ENCODE measurements around the gene FARP2. TPM values are rescaled to one million over a fixed set of nuclear protein-coding genes. Genes with fewer than 3 reads are reported as not detected.

FARP2 gene
- total and polyA plus RNA-seq, 2 of the 13 experiments (the other 11 are each of a cell fraction or from before 2014, with no cell fraction given): 28.0 to 45.4 TPM

DNA sequence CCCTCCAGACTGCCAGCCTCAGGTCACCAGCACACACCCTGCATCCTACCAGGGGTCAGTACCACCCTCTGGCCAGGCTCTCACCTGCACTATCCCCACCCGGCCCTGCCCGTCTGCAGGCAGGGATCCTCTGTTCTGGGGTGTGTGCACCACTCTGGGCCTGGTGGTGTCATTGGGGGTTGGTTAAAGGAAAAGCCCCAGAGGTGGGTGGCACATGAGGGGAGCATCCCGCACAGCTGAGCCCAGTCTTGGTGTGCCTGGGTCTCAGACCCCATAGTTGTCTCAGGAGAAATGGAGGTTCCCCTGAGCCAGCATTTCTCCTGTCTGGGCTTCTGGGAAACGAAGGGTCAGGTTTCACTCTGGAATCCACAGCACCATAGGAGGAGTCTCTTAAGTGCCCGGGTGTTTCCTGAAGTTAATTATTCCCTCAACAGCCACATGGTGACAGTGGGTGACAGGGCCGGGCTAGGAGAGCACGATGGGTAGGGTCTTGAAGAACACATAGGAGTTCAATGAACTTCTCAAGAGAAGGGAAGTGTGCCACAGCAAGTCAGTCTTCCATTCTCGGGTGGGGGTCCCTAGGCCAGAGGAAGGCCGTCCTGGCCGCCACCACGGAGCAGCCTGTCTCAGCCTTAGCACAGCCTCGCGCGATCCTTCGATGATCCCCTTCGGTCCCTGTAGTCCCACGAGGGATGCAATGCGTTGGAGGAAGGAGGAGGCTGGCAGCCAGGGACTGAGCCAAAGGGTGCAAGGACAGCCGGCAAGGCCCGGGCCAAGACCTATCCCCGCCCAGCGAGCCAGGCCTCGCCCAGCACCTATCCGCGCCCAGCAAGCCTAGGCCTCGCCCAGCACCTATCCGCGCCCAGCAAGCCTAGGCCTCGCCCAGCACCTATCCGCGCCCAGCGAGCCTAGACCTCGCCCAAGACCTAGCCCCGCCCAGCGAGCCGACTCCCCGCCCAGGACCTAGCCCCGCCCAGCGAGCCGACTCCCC is 1.1 kb upstream of the FARP2 start (continued):
- TF ChIP-seq, protein P1, sequence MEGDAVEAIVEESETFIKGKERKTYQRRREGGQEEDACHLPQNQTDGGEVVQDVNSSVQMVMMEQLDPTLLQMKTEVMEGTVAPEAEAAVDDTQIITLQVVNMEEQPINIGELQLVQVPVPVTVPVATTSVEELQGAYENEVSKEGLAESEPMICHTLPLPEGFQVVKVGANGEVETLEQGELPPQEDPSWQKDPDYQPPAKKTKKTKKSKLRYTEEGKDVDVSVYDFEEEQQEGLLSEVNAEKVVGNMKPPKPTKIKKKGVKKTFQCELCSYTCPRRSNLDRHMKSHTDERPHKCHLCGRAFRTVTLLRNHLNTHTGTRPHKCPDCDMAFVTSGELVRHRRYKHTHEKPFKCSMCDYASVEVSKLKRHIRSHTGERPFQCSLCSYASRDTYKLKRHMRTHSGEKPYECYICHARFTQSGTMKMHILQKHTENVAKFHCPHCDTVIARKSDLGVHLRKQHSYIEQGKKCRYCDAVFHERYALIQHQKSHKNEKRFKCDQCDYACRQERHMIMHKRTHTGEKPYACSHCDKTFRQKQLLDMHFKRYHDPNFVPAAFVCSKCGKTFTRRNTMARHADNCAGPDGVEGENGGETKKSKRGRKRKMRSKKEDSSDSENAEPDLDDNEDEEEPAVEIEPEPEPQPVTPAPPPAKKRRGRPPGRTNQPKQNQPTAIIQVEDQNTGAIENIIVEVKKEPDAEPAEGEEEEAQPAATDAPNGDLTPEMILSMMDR (CRISPR knock-in tag; IDR thresholded peaks at IDR 0.05): no peak
- TF ChIP-seq GATAD1 (CRISPR knock-in tag; IDR thresholded peaks at IDR 0.05) (0 out of 2 replicates have a peak, but pooled peaks have one; percentile 24), THYN1 (CRISPR knock-in tag; IDR thresholded peaks at IDR 0.05; ENCODE audit: borderline replicate concordance, low read depth) (no peak), ZNF572 (CRISPR knock-in tag; IDR thresholded peaks at IDR 0.05) (no peak), ZNF839 (CRISPR knock-in tag; IDR thresholded peaks at IDR 0.05; ENCODE audit: borderline replicate concordance) (no peak), KMT2A (CRISPR knock-in tag; IDR thresholded peaks at IDR 0.05) (no peak), ZNF678 (CRISPR knock-in tag; IDR thresholded peaks at IDR 0.05) (no peak), MED1 (CRISPR knock-in tag; IDR thresholded peaks at IDR 0.05) (peak; percentile 46), RFXANK (CRISPR knock-in tag; IDR thresholded peaks at IDR 0.05) (no peak), SMARCE1 (IDR thresholded peaks at IDR 0.05; ENCODE audit: borderline replicate concordance) (no peak), SAFB2 (CRISPR knock-in tag; IDR thresholded peaks at IDR 0.05; ENCODE audit: borderline replicate concordance, low read depth) (peak; percentile 84; the same call in 1 of the 2 replicates), NFKBIZ (CRISPR knock-in tag; IDR thresholded peaks at IDR 0.05) (peak; percentile 32; the same call in 1 of the 2 replicates), ZNF430 (CRISPR knock-in tag; IDR thresholded peaks at IDR 0.05) (peak; percentile 68; the same call in 1 of the 2 replicates)
- TF ChIP-seq, protein P2, sequence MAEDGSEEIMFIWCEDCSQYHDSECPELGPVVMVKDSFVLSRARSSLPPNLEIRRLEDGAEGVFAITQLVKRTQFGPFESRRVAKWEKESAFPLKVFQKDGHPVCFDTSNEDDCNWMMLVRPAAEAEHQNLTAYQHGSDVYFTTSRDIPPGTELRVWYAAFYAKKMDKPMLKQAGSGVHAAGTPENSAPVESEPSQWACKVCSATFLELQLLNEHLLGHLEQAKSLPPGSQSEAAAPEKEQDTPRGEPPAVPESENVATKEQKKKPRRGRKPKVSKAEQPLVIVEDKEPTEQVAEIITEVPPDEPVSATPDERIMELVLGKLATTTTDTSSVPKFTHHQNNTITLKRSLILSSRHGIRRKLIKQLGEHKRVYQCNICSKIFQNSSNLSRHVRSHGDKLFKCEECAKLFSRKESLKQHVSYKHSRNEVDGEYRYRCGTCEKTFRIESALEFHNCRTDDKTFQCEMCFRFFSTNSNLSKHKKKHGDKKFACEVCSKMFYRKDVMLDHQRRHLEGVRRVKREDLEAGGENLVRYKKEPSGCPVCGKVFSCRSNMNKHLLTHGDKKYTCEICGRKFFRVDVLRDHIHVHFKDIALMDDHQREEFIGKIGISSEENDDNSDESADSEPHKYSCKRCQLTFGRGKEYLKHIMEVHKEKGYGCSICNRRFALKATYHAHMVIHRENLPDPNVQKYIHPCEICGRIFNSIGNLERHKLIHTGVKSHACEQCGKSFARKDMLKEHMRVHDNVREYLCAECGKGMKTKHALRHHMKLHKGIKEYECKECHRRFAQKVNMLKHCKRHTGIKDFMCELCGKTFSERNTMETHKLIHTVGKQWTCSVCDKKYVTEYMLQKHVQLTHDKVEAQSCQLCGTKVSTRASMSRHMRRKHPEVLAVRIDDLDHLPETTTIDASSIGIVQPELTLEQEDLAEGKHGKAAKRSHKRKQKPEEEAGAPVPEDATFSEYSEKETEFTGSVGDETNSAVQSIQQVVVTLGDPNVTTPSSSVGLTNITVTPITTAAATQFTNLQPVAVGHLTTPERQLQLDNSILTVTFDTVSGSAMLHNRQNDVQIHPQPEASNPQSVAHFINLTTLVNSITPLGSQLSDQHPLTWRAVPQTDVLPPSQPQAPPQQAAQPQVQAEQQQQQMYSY (CRISPR knock-in tag; IDR thresholded peaks at IDR 0.05): no peak
- TF ChIP-seq, protein P3, sequence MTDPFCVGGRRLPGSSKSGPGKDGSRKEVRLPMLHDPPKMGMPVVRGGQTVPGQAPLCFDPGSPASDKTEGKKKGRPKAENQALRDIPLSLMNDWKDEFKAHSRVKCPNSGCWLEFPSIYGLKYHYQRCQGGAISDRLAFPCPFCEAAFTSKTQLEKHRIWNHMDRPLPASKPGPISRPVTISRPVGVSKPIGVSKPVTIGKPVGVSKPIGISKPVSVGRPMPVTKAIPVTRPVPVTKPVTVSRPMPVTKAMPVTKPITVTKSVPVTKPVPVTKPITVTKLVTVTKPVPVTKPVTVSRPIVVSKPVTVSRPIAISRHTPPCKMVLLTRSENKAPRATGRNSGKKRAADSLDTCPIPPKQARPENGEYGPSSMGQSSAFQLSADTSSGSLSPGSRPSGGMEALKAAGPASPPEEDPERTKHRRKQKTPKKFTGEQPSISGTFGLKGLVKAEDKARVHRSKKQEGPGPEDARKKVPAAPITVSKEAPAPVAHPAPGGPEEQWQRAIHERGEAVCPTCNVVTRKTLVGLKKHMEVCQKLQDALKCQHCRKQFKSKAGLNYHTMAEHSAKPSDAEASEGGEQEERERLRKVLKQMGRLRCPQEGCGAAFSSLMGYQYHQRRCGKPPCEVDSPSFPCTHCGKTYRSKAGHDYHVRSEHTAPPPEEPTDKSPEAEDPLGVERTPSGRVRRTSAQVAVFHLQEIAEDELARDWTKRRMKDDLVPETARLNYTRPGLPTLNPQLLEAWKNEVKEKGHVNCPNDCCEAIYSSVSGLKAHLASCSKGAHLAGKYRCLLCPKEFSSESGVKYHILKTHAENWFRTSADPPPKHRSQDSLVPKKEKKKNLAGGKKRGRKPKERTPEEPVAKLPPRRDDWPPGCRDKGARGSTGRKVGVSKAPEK (CRISPR knock-in tag; IDR thresholded peaks at IDR 0.05; ENCODE audit: borderline replicate concordance): 0 out of 2 replicates have a peak, but pooled peaks have one; percentile 71
- TF ChIP-seq, protein P4, sequence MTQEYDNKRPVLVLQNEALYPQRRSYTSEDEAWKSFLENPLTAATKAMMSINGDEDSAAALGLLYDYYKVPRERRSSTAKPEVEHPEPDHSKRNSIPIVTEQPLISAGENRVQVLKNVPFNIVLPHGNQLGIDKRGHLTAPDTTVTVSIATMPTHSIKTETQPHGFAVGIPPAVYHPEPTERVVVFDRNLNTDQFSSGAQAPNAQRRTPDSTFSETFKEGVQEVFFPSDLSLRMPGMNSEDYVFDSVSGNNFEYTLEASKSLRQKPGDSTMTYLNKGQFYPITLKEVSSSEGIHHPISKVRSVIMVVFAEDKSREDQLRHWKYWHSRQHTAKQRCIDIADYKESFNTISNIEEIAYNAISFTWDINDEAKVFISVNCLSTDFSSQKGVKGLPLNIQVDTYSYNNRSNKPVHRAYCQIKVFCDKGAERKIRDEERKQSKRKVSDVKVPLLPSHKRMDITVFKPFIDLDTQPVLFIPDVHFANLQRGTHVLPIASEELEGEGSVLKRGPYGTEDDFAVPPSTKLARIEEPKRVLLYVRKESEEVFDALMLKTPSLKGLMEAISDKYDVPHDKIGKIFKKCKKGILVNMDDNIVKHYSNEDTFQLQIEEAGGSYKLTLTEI (CRISPR knock-in tag; conservative IDR thresholded peaks at IDR 0.05): no peak

Data from HepG2 (cell line).